Ectodermal cell (in vitro differentiated cells): ENCODE measurements around the gene HINT1.
"Not testable (repeated sequence)": the region's sequence is repeated elsewhere in the genome, so short reads cannot be mapped to it uniquely, and the experiment has no call there.

Experiments used
- H3K27ac ChIP-seq: 2 replicates; pipeline ENCODE4 v1.7.0; 2013; ENCODE audit warnings: mild to moderate bottlenecking, low read depth, low read length; ENCODE audit not compliant: insufficient read depth, poor library complexity, severe bottlenecking
- H3K27me3 ChIP-seq: 2 replicates; pipeline ENCODE4 v1.7.0; 2013; ENCODE audit warnings: mild to moderate bottlenecking, low read length; ENCODE audit not compliant: insufficient read depth, control insufficient read depth, poor library complexity, severe bottlenecking
- H3K36me3 ChIP-seq: one replicate; pipeline ENCODE4 v1.7.0; 2013; ENCODE audit warnings: low read length; ENCODE audit not compliant: control insufficient read depth, insufficient read depth
- H3K4me1 ChIP-seq: one replicate; pipeline ENCODE4 v1.7.0; 2013; ENCODE audit warnings: low read length; ENCODE audit not compliant: control insufficient read depth, insufficient read depth
- H3K4me3 ChIP-seq: 2 replicates; pipeline ENCODE4 v1.7.0; 2013; ENCODE audit warnings: low read depth, low read length, control low read depth; ENCODE audit not compliant: insufficient read depth
- H3K9me3 ChIP-seq: 2 replicates; pipeline ENCODE4 v1.7.0; 2013; ENCODE audit warnings: mild to moderate bottlenecking, low read length, moderate library complexity; ENCODE audit not compliant: control insufficient read depth
- WGBS, 2 experiments: methylation state at CpG; one replicate each; pipeline ENCODE4 v1.1.7; 2013; ENCODE audit warnings: missing lambda C conversion rate in 2 of 2; 5-methylcytosine and 5-hydroxymethylcytosine counted together

The HINT1 gene

DNA sequence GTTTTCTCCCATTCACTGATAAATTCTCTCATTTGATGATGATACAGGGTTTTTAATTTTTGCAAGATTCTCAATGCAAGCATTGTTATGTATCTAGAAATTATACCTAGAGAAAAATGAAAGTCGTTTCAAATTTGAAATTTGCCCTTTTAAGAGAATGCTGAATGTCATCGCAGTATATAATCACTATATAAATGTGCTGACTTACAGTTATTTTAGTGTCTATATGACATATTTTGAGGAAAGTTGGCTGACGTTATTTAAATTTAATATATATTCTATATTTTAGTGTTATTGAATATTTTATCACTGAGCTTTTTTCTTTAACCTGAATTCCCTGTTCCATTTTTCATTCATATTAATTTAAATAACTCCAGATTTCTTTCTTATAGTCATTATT lies 35.5 kb upstream of the HINT1 start:
- no peak overlapping the region for H3K27ac ChIP-seq
- H3K4me1 ChIP-seq: peaks cover 2% of the 10 kb centered on the region
- no peaks in the 10 kb centered on the region for H3K36me3 ChIP-seq
- 86% methylated on average over 1 of the region's 3 CpGs; no CpG with 5 or more reads in 1 of the 2 experiments for WGBS, 2 experiments
- no peak overlapping the region for H3K4me3 ChIP-seq
- H3K27me3 ChIP-seq: no peaks in the 10 kb centered on the region
- H3K9me3 ChIP-seq: no peaks in the 10 kb centered on the region

GRCh38 chr5:131198625-131199024 lies 33.6 kb upstream of the HINT1 start:
- H3K9me3 ChIP-seq: no peaks in the 10 kb centered on the region
- H3K36me3 ChIP-seq: no peaks in the 10 kb centered on the region
- no peaks in the 10 kb centered on the region for H3K27me3 ChIP-seq
- no peak overlapping the region for H3K4me3 ChIP-seq
- WGBS, 2 experiments: 90 to 95% methylated on average over 5 of the region's 5 CpGs
- peaks cover 3% of the 10 kb centered on the region for H3K4me1 ChIP-seq
- no peak overlapping the region for H3K27ac ChIP-seq

- 93 to 94% methylated on average over 4 of the region's 4 CpGs for WGBS, 2 experiments
- Histone ChIP-seq H3K4me1 (peaks cover 3% of the 10 kb centered on the region), H3K27me3 (no peaks in the 10 kb centered on the region), H3K27ac (no peak overlapping the region), H3K4me3 (no peak overlapping the region), H3K36me3 (no peaks in the 10 kb centered on the region), H3K9me3 (no peaks in the 10 kb centered on the region)
These were observed 31.3 kb upstream of the HINT1 start for GRCh38 chr5:131196331-131196730.

- no peaks in the 10 kb centered on the region for H3K9me3 ChIP-seq
These were observed 30.6 kb upstream of the HINT1 start for GRCh38 chr5:131195696-131196095.

DNA sequence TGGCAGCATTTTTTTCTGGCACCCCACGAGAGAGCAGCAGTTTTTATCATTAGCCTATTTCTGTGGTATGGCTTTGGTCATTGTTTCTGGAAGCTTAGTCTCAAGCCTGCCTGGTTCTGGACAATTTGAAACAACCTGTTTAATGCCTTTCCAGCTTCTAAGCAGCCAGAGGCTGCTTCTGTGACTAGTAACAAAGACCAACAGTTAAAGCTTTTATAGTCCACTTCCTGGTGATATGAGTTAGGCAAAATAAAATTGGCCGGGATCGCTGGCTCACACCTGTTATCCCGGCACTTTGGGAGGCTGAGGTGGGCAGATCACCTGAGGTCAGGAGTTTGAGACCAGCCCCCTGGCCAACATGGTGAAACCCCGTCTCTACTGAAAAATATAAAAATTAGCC lies 29.7 kb upstream of the HINT1 start:
- H3K27me3 ChIP-seq: no peaks in the 10 kb centered on the region
- WGBS, 2 experiments: 94 to 96% methylated on average over 5 of the region's 5 CpGs
- H3K27ac ChIP-seq: no peak overlapping the region
- H3K9me3 ChIP-seq: no peaks in the 10 kb centered on the region
- H3K4me1 ChIP-seq: peaks cover 3% of the 10 kb centered on the region
- H3K36me3 ChIP-seq: no peaks in the 10 kb centered on the region
- H3K4me3 ChIP-seq: no peak overlapping the region

More at GRCh38 chr5:131195696-131196095, 30.6 kb upstream of the HINT1 start:
- no peak overlapping the region for H3K27ac ChIP-seq
- H3K4me3 ChIP-seq: no peak overlapping the region
- H3K27me3 ChIP-seq: no peaks in the 10 kb centered on the region
- peaks cover 3% of the 10 kb centered on the region for H3K4me1 ChIP-seq
- H3K36me3 ChIP-seq: no peaks in the 10 kb centered on the region

DNA sequence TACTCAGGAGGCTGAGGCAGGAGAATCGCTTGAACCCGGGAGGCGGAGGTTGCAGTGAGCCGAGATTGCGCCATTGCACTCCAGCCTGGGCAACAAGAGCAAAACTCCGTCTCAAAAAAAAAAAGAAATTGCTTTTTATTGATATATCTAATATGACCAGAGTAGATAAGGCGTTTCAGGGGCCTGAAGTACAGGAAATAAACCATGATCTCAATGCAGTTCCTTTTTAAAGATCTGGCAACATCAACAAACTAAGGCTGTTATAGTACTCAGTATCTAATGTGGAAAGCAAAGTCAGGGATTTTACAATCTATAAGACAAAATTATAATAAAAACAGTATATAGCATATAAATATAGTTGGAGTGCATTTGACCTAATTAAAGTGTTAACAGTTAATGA lies 28.8 kb upstream of the HINT1 start:
- WGBS, 2 experiments: 93 to 95% methylated on average over 3 to 7 of the region's 7 CpGs
- not testable (repeated sequence) for H3K27me3 ChIP-seq, H3K9me3 ChIP-seq, H3K27ac ChIP-seq, H3K36me3 ChIP-seq, H3K4me3 ChIP-seq, H3K4me1 ChIP-seq

GRCh38 chr5:131193106-131193505 lies 28.1 kb upstream of the HINT1 start:
- Histone ChIP-seq H3K4me3 (no peak overlapping the region), H3K4me1 (peaks cover 3% of the 10 kb centered on the region), H3K27me3 (no peaks in the 10 kb centered on the region), H3K27ac (no peak overlapping the region), H3K36me3 (no peaks in the 10 kb centered on the region), H3K9me3 (no peaks in the 10 kb centered on the region)
- 95 to 96% methylated on average over 2 of the region's 2 CpGs for WGBS, 2 experiments

DNA sequence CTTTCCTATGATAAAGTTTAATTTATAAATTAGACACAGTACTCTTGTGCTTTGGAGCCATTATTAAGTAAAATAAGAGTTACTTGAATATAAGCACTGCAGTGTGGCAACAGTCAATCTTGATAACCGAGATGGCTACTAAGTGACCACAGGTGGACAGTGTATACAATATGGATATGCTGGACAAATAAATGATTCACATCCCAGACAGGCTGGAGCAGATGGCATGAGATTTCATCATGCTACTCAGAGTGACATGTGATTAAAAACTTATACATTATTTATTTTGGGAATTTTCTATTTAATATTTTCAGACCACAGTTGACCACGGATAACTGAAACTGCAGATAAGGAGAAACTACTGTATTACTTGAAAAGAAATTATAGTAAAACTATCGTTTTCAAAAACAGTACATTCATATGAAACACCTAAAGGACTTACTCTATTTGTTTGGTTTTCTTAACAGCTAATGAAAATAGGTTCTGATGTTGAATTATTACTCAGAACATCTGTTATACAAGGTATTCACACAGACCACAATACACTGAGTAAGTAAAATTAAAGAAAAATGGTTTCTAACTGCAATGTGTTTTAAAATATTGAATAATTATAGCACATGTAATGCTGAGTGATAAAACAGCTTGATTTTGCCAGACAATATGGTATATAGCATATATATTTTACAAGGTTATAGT lies 21.7 kb upstream of the HINT1 start:
- no peaks in the 10 kb centered on the region for H3K36me3 ChIP-seq
- no peak overlapping the region for H3K27ac ChIP-seq

DNA sequence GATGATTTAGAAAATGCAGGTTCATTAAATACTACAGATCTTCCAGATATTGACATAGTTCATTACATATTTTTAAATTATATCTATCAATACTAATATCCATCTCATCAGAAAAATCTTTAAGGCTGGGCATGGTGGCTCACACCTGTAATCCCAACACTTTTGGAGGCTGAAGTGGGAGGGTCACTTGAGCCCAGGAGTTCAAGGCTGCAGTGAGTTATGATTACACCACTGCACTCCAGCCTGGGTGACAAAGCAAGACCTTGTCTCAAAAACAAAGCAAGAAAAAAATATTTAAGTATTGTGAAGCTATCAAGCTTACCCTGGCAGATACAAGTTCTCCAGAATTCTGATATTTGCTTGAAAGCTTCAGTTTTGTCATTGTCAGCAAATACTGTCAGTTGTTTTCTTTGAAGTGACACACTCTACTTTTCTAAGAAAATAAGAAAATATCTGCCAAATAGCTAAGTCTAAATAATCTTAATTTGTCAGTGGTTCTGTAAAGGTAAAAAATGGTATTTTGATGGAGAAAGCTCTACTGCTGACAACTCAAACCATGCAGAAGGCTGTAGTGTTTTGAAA lies 20.6 kb upstream of the HINT1 start:
- Histone ChIP-seq H3K27ac (no peak overlapping the region), H3K9me3 (no peaks in the 10 kb centered on the region), H3K27me3 (no peaks in the 10 kb centered on the region), H3K4me3 (no peak overlapping the region), H3K4me1 (no peaks in the 10 kb centered on the region), H3K36me3 (no peaks in the 10 kb centered on the region)

More for the DNA sequence above, 21.7 kb upstream of the HINT1 start:
- H3K9me3 ChIP-seq: no peaks in the 10 kb centered on the region
- H3K27me3 ChIP-seq: no peaks in the 10 kb centered on the region
- no peak overlapping the region for H3K4me3 ChIP-seq
- WGBS, 2 experiments: 95 to 100% methylated on average over 1 of the region's 3 CpGs
- no peaks in the 10 kb centered on the region for H3K4me1 ChIP-seq

DNA sequence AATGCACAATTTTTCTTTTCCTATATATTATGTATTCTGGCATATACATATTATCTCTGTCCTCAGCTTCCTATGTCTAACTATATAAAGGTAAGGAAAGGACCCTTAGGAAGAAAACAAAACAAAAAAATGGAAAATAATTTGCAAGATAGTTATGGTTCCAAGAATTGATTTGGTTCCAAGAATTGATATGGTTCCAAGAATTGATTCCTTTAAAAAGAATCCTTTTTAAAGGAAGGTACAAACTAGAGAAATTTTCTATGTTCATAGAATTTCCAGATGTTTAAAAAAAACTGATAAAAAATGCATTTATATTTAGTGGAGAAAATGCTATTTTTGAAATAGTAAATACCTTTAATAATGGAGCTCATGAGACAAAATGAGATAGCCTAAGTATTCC lies 17.8 kb upstream of the HINT1 start:
- Histone ChIP-seq H3K36me3 (no peaks in the 10 kb centered on the region), H3K9me3 (no peaks in the 10 kb centered on the region), H3K27ac (no peak overlapping the region), H3K4me3 (no peak overlapping the region), H3K27me3 (no peaks in the 10 kb centered on the region), H3K4me1 (no peaks in the 10 kb centered on the region)

- no peak overlapping the region for H3K4me3 ChIP-seq
- no peak overlapping the region for H3K27ac ChIP-seq
- H3K27me3 ChIP-seq: no peaks in the 10 kb centered on the region
- H3K9me3 ChIP-seq: no peaks in the 10 kb centered on the region
- no peaks in the 10 kb centered on the region for H3K36me3 ChIP-seq
- no peaks in the 10 kb centered on the region for H3K4me1 ChIP-seq
These were observed 15.4 kb upstream of the HINT1 start for GRCh38 chr5:131180407-131180806.
